Transverse colon (tissue), 4 donors: ENCODE measurements around the gene UBALD1. TPM values are rescaled to one million over a fixed set of nuclear protein-coding genes. Genes with fewer than 3 reads are reported as not detected.

Experiments
- DNase-seq: peaks from one replicate; pipeline ENCODE4 v3.0.0-alpha.2; 2019
- H3K27ac ChIP-seq, 4 donors: fragments of 200-600 bp; sonication (generic); 2 replicates each; pipeline ENCODE4 v1.5.1; 2016 to 2018; ENCODE audit warnings: inconsistent platforms in 4 of 4
- H3K27me3 ChIP-seq: fragments of 200-600 bp; sonication (generic); 2 replicates; pipeline ENCODE4 v1.5.1; 2017; ENCODE audit warnings: inconsistent platforms
- H3K36me3 ChIP-seq, 4 donors: fragments of 200-600 bp; sonication (generic); 2 replicates each; pipeline ENCODE4 v1.5.1; 2017 to 2019; ENCODE audit warnings: inconsistent platforms in 4 of 4
- H3K4me1 ChIP-seq, 4 donors: fragments of 200-600 bp; sonication (generic); 2 replicates each; pipeline ENCODE4 v1.5.1; 2017 to 2020; ENCODE audit warnings: inconsistent platforms in 4 of 4
- H3K4me3 ChIP-seq, 4 donors: fragments of 200-600 bp; sonication (generic); 1 replicate in 1 of 4; 2 replicates in 3 of 4; pipeline versions ENCODE4 v1.5.1 to v1.6.1; 2017 to 2019; ENCODE audit warnings: inconsistent platforms in 4 of 4
- H3K9me3 ChIP-seq, 2 donors: fragments of 200-600 bp; sonication (generic); 2 replicates each; pipeline ENCODE4 v1.5.1; 2017 to 2019; ENCODE audit warnings: inconsistent platforms in 2 of 2
- EP300 ChIP-seq: sonication (generic); formaldehyde crosslinking; IDR thresholded peaks from one replicate; pipeline ENCODE4 v1.6.1; 2017; ENCODE audit warnings: antibody characterized with exemption, low read depth
- POLR2A ChIP-seq: fragments of 450-650 bp; IDR thresholded peaks from one replicate; pipeline ENCODE4 v1.6.1; 2016; ENCODE audit warnings: antibody characterized with exemption, mild to moderate bottlenecking, moderate library complexity
- POLR2AphosphoS5 ChIP-seq, 3 donors: sonication (generic); formaldehyde crosslinking; IDR thresholded peaks; one replicate each; pipeline ENCODE4 v1.6.1; 2016; ENCODE audit warnings: antibody characterized with exemption in 3 of 3
- WGBS, 2 donors: methylation state at CpG; one replicate each; pipeline ENCODE4 v1.1.5; 2018; ENCODE audit warnings: low coverage in 1 of 2; 5-methylcytosine and 5-hydroxymethylcytosine counted together
- in situ Hi-C, 4 donors: fragments of 200-750 bp; cut with MboI; loops; one replicate each; pipeline versions ENCODE4 v1.15.0 to v1.15.1; 2017; ENCODE audit warnings: low sequenced_read_pairs in 3 of 4, low pct_ligation_motif_present in 1 of 4, low pct_unique_long_range_greater_than_20kb in 1 of 4
- intact Hi-C: fragments of 100-400 bp; cut with DNase I; formaldehyde crosslinking; loops from one replicate; pipeline ENCODE4 v1.15.1; 2023; ENCODE audit warnings: low total_unique reads
- total RNA-seq, 4 donors: library from RNA; depleted of rRNA; stranded (reverse); fragments of >200 nt; gene quantifications; one replicate each; pipeline ENCODE4 v1.1.0, GENCODE V29; 2016
- TF ChIP-seq, protein P1 (sequence below), 5 experiments: fragments of 200-600 bp in 3 of 5; fragments of 450-650 bp in 2 of 5; sonication (generic) in 3 of 5; IDR thresholded peaks; 1 replicate in 2 of 5; 2 replicates in 3 of 5; pipeline ENCODE4 v1.5.1; 2016 to 2017; ENCODE audit warnings: antibody characterized with exemption in 5 of 5, inconsistent platforms in 3 of 5, mild to moderate bottlenecking in 2 of 5, moderate library complexity in 1 of 5

The UBALD1 gene
- total RNA-seq, 4 donors from 2014 or later = 8.6 to 18.0 (median 10.5) TPM

DNA sequence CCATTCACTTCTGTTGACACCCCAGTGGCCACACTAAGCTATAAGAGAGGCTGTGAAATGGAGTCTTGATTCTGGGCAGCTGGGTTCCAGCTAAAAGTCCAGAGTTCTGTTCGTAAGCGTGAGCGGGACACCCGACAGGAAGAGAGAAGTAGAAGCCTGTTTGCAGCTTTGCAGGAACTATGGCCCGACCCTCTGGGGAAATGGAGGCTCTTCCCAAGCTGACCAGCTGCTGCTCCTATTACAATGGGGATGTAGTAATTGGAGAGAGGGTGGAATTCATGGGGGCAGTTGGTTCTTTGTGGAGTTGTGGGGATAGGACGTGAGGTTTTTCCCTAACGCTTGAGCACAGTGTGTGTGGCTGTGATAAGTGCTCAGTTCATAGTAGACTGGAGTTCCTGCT, 28.4 kb downstream of the UBALD1 start:
- no peak overlapping the region for H3K27ac ChIP-seq
- H3K36me3 ChIP-seq = no peaks in the 10 kb centered on the region
- H3K4me1 ChIP-seq = no peaks in the 10 kb centered on the region
- H3K4me3 ChIP-seq = no peak overlapping the region
- in situ Hi-C loops (no loop called here), intact Hi-C loops (loop anchor here (5.0 to 10.0 kb wide), 2 partner anchors 61 to 81 kb away; no protein-coding TSS in a partner anchor)
- WGBS, 2 donors = 60 to 72% methylated on average over 7 of the region's 7 CpGs
- H3K9me3 ChIP-seq = no peaks in the 10 kb centered on the region
- TF ChIP-seq POLR2AphosphoS5 (IDR thresholded peaks at IDR 0.05) (no peak), POLR2A (no peak), EP300 (no peak)
- TF ChIP-seq, protein P1, sequence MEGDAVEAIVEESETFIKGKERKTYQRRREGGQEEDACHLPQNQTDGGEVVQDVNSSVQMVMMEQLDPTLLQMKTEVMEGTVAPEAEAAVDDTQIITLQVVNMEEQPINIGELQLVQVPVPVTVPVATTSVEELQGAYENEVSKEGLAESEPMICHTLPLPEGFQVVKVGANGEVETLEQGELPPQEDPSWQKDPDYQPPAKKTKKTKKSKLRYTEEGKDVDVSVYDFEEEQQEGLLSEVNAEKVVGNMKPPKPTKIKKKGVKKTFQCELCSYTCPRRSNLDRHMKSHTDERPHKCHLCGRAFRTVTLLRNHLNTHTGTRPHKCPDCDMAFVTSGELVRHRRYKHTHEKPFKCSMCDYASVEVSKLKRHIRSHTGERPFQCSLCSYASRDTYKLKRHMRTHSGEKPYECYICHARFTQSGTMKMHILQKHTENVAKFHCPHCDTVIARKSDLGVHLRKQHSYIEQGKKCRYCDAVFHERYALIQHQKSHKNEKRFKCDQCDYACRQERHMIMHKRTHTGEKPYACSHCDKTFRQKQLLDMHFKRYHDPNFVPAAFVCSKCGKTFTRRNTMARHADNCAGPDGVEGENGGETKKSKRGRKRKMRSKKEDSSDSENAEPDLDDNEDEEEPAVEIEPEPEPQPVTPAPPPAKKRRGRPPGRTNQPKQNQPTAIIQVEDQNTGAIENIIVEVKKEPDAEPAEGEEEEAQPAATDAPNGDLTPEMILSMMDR (IDR thresholded peaks at IDR 0.05) = no peak
- DNase-seq = no peak
- H3K27me3 ChIP-seq = peaks cover 4% of the 10 kb centered on the region

DNA sequence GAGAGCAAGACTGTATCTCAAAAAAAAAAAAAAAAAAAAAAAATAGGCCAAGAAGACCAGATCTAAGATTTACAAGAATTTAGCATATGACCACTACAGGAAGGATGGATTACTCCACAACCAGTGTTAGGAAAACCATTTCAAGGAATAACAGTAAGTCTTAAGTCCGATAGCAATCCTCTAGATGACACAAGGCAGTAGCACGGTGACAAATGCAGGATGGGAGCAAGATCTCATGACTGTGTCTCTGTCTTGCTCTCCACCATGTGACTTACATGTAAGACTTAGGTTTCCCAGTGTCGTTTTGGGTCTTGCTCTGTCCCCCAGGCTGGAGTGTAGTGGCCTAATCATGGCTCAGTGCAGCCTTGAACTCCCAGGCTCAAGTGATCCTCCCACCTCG, 30.8 kb downstream of the UBALD1 start:
- Histone ChIP-seq H3K9me3 (no peaks in the 10 kb centered on the region), H3K4me3 (no peak overlapping the region), H3K4me1 (no peaks in the 10 kb centered on the region), H3K36me3 (no peaks in the 10 kb centered on the region), H3K27me3 (peaks cover 4% of the 10 kb centered on the region), H3K27ac (no peak overlapping the region)
- intact Hi-C loops = loop anchor here (10.0 kb wide), 1 partner anchor 79 kb away; no protein-coding TSS in a partner anchor
- DNase-seq = no peak
- WGBS, 2 donors = 70 to 73% methylated on average over 2 to 4 of the region's 4 CpGs
- in situ Hi-C loops = no loop called here
- no peak for TF ChIP-seq POLR2AphosphoS5 (IDR thresholded peaks at IDR 0.05)
- TF ChIP-seq POLR2A = no peak
- no peak for TF ChIP-seq EP300
- TF ChIP-seq, protein P1 (IDR thresholded peaks at IDR 0.05) = no peak

DNA sequence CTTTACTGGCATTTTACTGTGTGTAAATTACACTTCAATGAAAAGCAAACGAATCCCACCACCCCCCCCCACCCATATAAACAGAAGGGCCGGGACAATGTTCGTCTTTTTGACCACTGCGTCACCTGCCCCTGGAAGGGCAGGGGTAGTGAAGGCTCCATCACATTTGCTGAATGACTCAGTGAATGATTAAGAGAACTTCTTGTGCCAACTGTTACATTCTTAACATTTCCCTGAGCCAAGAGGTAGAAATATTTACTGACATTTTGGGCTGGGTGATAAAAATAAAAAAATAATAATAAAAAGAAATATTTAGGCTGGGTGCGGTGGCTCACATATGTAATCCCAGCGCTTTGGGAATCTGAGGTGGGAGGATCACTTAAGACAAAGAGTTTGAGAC, 34.4 kb downstream of the UBALD1 start:
- in situ Hi-C loops = no loop called here
- DNase-seq = no peak
- H3K27ac ChIP-seq = no peak overlapping the region
- WGBS, 2 donors = 64 to 69% methylated on average over 5 to 6 of the region's 6 CpGs
- H3K4me1 ChIP-seq = no peaks in the 10 kb centered on the region
- no peak overlapping the region for H3K4me3 ChIP-seq
- TF ChIP-seq POLR2A (no peak), EP300 (no peak), POLR2AphosphoS5 (IDR thresholded peaks at IDR 0.05) (no peak)
- TF ChIP-seq, protein P1 (IDR thresholded peaks at IDR 0.05) = no peak
- intact Hi-C loops = loop anchor here (10.0 kb wide), 1 partner anchor 75 kb away; no protein-coding TSS in a partner anchor
- no peaks in the 10 kb centered on the region for H3K36me3 ChIP-seq
- no peaks in the 10 kb centered on the region for H3K27me3 ChIP-seq
- no peaks in the 10 kb centered on the region for H3K9me3 ChIP-seq

DNA sequence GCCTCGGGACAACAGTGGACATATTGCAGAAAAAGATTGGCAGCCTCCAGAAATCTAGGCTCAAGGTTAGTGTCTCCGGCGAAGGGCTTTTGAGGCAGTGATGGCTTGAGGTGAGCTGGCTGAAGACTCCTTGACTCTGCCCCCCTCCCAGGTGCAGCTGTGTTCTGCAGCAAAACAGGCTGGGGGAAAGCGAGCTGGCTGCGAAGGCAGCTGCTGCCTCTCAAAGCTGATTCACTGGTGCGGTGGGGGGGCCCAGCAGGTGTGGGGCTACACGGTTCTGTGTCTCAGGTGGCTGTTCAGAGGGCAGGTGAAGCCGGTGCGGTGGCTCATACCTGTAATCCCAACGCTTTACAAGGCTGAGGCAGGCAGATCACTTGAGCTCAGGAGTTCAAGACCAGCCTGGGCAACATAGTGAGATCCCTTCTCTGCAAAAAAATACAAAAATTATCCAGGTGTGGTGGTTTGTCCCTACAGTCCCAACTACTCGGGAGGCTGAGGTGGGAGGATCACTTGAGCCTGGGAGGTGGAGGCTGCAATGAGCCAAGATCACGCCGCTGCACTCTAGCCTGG, 35.6 kb downstream of the UBALD1 start:
- DNase-seq = no peak
- TF ChIP-seq EP300 (no peak), POLR2AphosphoS5 (IDR thresholded peaks at IDR 0.05) (no peak), POLR2A (no peak)
- Histone ChIP-seq H3K36me3 (no peaks in the 10 kb centered on the region), H3K4me3 (no peak overlapping the region), H3K9me3 (no peaks in the 10 kb centered on the region), H3K27me3 (no peaks in the 10 kb centered on the region), H3K4me1 (no peaks in the 10 kb centered on the region), H3K27ac (no peak overlapping the region)
- WGBS, 2 donors = 80 to 94% methylated on average over 3 to 13 of the region's 13 CpGs
- intact Hi-C loops = no loop called here
- in situ Hi-C loops = no loop called here

DNA sequence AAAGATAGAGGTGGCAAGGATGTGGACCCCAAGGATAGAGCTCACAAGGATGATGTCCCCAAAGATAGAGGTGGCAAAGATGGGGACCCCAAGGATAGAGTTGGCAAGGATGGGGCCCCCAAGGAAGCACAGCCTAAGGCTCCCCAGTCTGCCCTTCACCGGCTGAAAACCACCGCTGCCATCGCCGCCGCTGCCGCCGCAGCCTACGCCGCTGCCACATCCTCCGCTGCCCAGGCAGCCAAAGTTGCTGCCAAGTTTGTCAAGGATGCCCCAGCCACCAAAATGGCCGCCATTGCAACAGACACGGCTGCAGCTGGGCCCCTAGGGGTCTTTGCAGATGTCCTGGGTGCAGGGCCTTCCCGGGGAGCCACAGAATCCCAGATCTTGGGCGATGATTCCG, 38.7 kb downstream of the UBALD1 start:
- Histone ChIP-seq H3K9me3 (no peaks in the 10 kb centered on the region), H3K36me3 (no peaks in the 10 kb centered on the region), H3K27ac (no peak overlapping the region), H3K4me1 (no peaks in the 10 kb centered on the region), H3K4me3 (no peak overlapping the region), H3K27me3 (no peaks in the 10 kb centered on the region)
- no peak for TF ChIP-seq POLR2A
- no peak for TF ChIP-seq EP300
- TF ChIP-seq, protein P1 (IDR thresholded peaks at IDR 0.05) = no peak
- TF ChIP-seq POLR2AphosphoS5 (IDR thresholded peaks at IDR 0.05) = no peak
- DNase-seq = no peak
- 95% methylated on average over 4 to 15 of the region's 15 CpGs for WGBS, 2 donors
- in situ Hi-C loops = no loop called here
- intact Hi-C loops = no loop called here
